Measurements from ENCODE around the gene ZNF407.

Gene ZNF407

DNA sequence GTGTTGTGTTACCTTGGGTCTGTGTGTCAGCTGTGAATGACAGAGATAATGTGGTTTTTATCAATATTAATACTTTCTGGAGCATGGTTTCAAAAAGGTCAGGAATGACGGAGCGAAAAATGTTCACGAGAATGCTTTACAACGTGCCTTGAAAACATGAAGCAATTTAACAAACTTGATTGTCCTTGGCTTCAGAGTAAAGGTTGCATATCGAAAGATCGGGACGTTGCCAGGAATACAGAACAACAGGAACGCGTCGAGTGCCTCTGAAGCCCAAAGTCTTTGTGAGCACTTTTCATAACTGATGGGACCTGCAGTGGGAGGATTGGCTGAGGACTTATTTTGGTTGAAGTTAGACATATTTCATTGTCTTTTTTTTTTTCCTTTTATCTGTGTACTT, 206.1 kb downstream of the ZNF407 start:
- TF ChIP-seq SUZ12 (IDR thresholded peaks at IDR 0.05; ENCODE audit: extremely low read depth, insufficient read depth, insufficient read length) (no peak), ZNF274 (IDR thresholded peaks at IDR 0.05; ENCODE audit: low read depth, low read length) (no peak), YY1 (IDR thresholded peaks at IDR 0.05; ENCODE audit: insufficient read depth, insufficient read length) (no peak)
- H3K9me3 ChIP-seq (ENCODE audit: insufficient read depth, low read length), result no peaks in the 10 kb centered on the region
- H3K4me3 ChIP-seq (ENCODE audit: insufficient read length, low read depth), result no peak overlapping the region
- DNase-seq (ENCODE audit: low read depth, low spot score), result no peak
- no peaks in the 10 kb centered on the region for H3K36me3 ChIP-seq (ENCODE audit: insufficient read depth, insufficient read length, low read length)
- no peaks in the 10 kb centered on the region for H3K27me3 ChIP-seq (ENCODE audit: insufficient read depth, insufficient read length)
- no peak overlapping the region for H3K9ac ChIP-seq (ENCODE audit: insufficient read length, low read depth)
- H3K4me1 ChIP-seq (ENCODE audit: insufficient read depth, insufficient read length), result no peaks in the 10 kb centered on the region

DNA sequence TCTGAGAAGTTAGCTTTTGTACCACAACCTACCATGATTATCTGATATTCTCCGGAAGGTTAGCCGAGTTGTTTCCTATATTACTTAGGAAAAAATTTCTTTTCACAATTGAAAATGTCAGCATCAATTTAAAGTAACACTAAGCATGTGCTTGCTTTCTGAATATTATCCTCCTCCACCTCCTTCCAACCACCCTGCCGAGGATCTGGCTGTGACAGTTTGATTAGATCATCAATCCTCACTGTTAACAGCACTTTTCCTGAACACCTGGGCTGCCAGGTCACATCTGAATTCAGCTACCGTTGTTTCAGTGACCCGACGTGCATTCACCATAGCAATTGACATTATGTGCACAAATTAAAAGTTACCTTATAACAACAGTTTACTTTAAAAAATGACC, 207.0 kb downstream of the ZNF407 start:
- Histone ChIP-seq H3K9me3 (ENCODE audit: insufficient read depth, low read length) (no peaks in the 10 kb centered on the region), H3K27me3 (ENCODE audit: insufficient read depth, insufficient read length) (no peaks in the 10 kb centered on the region), H3K9ac (ENCODE audit: insufficient read length, low read depth) (no peak overlapping the region), H3K36me3 (ENCODE audit: insufficient read depth, insufficient read length, low read length) (no peaks in the 10 kb centered on the region), H3K4me1 (ENCODE audit: insufficient read depth, insufficient read length) (no peaks in the 10 kb centered on the region), H3K4me3 (ENCODE audit: insufficient read length, low read depth) (no peak overlapping the region)
- no peak for TF ChIP-seq ZNF274 (IDR thresholded peaks at IDR 0.05; ENCODE audit: low read depth, low read length)
- DNase-seq (ENCODE audit: low read depth, low spot score), result no peak

DNA sequence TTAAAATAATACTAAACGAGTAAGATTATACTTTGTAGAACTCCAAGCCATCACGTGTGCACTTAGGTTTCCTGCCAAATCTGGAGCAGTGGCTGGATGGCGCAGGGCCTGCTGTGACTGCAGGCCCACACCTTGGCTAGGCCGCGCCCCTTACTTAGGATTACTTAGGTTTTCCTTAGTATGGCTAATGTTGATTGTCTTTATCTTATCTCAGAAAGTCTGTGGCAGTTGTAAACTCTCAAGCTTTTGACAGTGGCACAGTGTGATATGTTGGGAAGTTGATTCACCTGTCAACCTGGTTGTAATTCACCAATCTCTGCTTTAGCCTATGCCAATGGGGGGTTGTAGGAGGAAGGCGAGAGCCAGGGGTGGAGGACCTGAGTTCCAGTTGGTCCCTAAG, 208.4 kb downstream of the ZNF407 start:
- TF ChIP-seq ZNF274 (IDR thresholded peaks at IDR 0.05; ENCODE audit: low read depth, low read length), result no peak
- TF ChIP-seq SUZ12 (IDR thresholded peaks at IDR 0.05; ENCODE audit: extremely low read depth, insufficient read depth, insufficient read length), result no peak
- no peak for TF ChIP-seq YY1 (IDR thresholded peaks at IDR 0.05; ENCODE audit: insufficient read depth, insufficient read length)
- DNase-seq (ENCODE audit: low read depth, low spot score), result no peak
- Histone ChIP-seq H3K9ac (ENCODE audit: insufficient read length, low read depth) (no peak overlapping the region), H3K27me3 (ENCODE audit: insufficient read depth, insufficient read length) (no peaks in the 10 kb centered on the region), H3K4me3 (ENCODE audit: insufficient read length, low read depth) (no peak overlapping the region), H3K4me1 (ENCODE audit: insufficient read depth, insufficient read length) (no peaks in the 10 kb centered on the region), H3K9me3 (ENCODE audit: insufficient read depth, low read length) (no peaks in the 10 kb centered on the region), H3K36me3 (ENCODE audit: insufficient read depth, insufficient read length, low read length) (no peaks in the 10 kb centered on the region)

DNA sequence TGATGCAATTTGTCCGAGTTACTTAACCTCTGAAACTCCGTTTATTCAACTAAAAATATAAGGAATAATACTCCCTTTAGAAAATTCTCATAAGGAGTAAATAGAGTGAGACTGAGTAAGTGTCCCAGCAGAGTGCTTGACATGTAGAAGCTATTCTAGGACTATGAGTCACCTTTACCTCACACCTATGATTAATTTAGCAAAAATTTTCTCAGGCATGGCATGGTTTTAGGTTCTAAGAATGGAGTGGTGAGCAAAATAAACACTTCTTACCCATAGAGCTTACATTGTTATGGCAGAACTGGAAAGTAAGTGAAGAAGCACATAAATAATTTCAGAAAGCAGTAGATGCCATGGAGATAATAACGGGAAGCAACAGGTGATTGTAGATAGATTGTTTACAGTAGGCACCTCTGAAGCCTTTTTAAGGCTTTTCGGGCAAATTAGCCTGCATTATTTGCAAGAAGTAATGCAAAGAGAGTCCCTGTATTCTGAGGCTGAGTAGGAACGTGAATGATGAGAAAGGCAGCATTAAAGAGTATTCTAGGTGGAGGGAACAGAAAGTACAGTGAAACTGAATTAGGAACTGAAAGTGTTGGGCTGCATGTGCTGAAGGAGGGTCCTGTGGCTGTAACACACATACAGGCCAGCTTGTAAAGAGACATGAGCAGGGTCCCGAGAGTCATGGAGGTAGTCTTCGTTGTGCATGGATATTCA, 209.2 kb downstream of the ZNF407 start:
- TF ChIP-seq SUZ12 (IDR thresholded peaks at IDR 0.05; ENCODE audit: extremely low read depth, insufficient read depth, insufficient read length) (no peak), YY1 (IDR thresholded peaks at IDR 0.05; ENCODE audit: insufficient read depth, insufficient read length) (no peak), ZNF274 (IDR thresholded peaks at IDR 0.05; ENCODE audit: low read depth, low read length) (no peak)
- Histone ChIP-seq H3K9ac (ENCODE audit: insufficient read length, low read depth) (no peak overlapping the region), H3K27me3 (ENCODE audit: insufficient read depth, insufficient read length) (no peaks in the 10 kb centered on the region), H3K4me1 (ENCODE audit: insufficient read depth, insufficient read length) (no peaks in the 10 kb centered on the region), H3K9me3 (ENCODE audit: insufficient read depth, low read length) (no peaks in the 10 kb centered on the region), H3K36me3 (ENCODE audit: insufficient read depth, insufficient read length, low read length) (no peaks in the 10 kb centered on the region), H3K4me3 (ENCODE audit: insufficient read length, low read depth) (no peak overlapping the region)
- DNase-seq (ENCODE audit: low read depth, low spot score), result no peak

DNA sequence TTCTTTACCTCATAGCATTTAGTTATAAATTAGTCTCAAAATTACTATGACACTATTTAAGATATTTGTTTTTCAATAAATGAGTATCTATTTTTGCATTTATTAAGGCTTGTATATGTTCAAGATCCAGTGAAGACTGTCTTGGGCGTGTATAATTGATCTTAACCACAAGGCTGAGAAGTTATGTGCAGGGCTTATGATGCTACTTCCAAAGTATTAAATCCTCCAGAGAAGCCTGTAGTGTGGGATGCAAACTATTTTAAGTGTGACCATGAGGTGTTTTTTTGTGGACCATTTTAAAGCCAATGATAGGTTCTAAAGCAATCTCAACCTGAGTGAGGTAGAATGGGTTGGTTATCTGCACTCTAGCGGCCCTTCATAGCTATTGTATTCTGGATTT, 219.9 kb downstream of the ZNF407 start:
- Histone ChIP-seq H3K4me3 (ENCODE audit: insufficient read length, low read depth) (no peak overlapping the region), H3K27me3 (ENCODE audit: insufficient read depth, insufficient read length) (no peaks in the 10 kb centered on the region), H3K4me1 (ENCODE audit: insufficient read depth, insufficient read length) (no peaks in the 10 kb centered on the region), H3K36me3 (ENCODE audit: insufficient read depth, insufficient read length, low read length) (no peaks in the 10 kb centered on the region), H3K9ac (ENCODE audit: insufficient read length, low read depth) (no peak overlapping the region), H3K9me3 (ENCODE audit: insufficient read depth, low read length) (no peaks in the 10 kb centered on the region)
- TF ChIP-seq YY1 (IDR thresholded peaks at IDR 0.05; ENCODE audit: insufficient read depth, insufficient read length) (no peak), ZNF274 (IDR thresholded peaks at IDR 0.05; ENCODE audit: low read depth, low read length) (no peak), SUZ12 (IDR thresholded peaks at IDR 0.05; ENCODE audit: extremely low read depth, insufficient read depth, insufficient read length) (no peak)
- DNase-seq (ENCODE audit: low read depth, low spot score), result no peak

DNA sequence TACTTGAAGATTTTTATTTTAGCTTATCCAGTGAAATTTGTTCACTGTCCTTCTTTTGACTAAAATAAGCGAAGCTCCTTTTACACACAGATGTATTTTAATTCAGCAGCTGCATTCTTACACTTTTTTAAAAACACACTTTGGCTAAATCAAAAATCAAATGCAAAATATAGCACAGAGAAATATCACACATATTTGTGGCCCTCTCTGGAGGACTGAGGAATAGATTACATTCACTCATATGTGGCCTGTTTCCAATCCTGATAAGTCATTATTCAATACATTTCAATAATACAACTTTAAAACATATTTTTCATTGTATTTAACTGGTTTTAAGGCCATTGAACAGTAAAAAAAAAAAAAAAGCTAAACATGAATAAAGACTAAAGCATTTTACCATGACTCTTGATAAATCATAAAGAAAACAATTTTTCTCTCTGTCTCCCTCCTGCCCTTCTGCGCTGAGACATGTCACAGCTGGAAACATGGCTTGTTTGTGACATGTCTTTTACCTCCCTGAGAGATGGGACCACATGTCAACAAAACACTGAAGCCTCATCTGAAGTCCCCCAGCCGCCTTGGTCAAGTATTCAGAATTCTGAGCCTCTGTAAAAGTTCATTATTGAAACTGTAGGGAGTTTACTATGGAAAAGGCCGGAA, 221.0 kb downstream of the ZNF407 start:
- Histone ChIP-seq H3K4me3 (ENCODE audit: insufficient read length, low read depth) (no peak overlapping the region), H3K4me1 (ENCODE audit: insufficient read depth, insufficient read length) (no peaks in the 10 kb centered on the region), H3K9me3 (ENCODE audit: insufficient read depth, low read length) (no peaks in the 10 kb centered on the region), H3K9ac (ENCODE audit: insufficient read length, low read depth) (no peak overlapping the region), H3K36me3 (ENCODE audit: insufficient read depth, insufficient read length, low read length) (no peaks in the 10 kb centered on the region), H3K27me3 (ENCODE audit: insufficient read depth, insufficient read length) (no peaks in the 10 kb centered on the region)
- no peak for DNase-seq (ENCODE audit: low read depth, low spot score)
- no peak for TF ChIP-seq YY1 (IDR thresholded peaks at IDR 0.05; ENCODE audit: insufficient read depth, insufficient read length)
- no peak for TF ChIP-seq ZNF274 (IDR thresholded peaks at IDR 0.05; ENCODE audit: low read depth, low read length)
- TF ChIP-seq SUZ12 (IDR thresholded peaks at IDR 0.05; ENCODE audit: extremely low read depth, insufficient read depth, insufficient read length), result no peak

DNA sequence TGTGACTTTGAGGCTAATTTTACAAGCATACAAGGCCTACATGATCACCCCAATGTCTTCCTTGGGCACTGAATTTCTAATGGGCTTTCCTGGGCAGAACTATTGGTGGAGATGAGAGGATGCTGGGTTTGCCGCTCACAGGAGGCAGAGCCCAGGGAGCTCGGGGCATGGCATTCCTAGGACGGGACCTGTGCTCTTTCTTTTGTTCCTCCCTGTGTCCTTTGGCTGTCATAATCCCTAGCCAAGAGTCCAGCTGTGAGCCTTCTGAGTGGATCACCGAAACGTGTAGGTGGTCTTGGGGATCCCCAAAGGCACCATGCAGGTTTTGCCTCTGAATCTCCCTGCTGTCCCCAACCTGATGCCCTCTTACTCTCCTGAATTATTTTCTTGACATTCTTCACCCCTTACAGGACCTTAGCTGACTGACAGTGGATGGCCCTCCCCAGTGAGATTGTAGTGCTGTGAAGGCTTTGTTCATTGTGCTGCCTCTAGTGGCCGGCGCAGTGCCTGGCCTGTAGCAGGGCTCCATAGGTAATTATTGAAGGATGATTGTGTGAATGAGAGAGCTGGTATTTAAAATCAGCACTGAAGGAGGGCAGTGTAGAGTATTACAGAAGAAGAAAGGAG, 221.9 kb downstream of the ZNF407 start:
- Histone ChIP-seq H3K9me3 (ENCODE audit: insufficient read depth, low read length) (no peaks in the 10 kb centered on the region), H3K9ac (ENCODE audit: insufficient read length, low read depth) (no peak overlapping the region)
- DNase-seq (ENCODE audit: low read depth, low spot score), result peak; percentile 35

More for the DNA sequence above, 221.9 kb downstream of the ZNF407 start:
- Histone ChIP-seq H3K36me3 (ENCODE audit: insufficient read depth, insufficient read length, low read length) (no peaks in the 10 kb centered on the region), H3K4me3 (ENCODE audit: insufficient read length, low read depth) (no peak overlapping the region), H3K27me3 (ENCODE audit: insufficient read depth, insufficient read length) (no peaks in the 10 kb centered on the region), H3K4me1 (ENCODE audit: insufficient read depth, insufficient read length) (no peaks in the 10 kb centered on the region)
- TF ChIP-seq ZNF274 (IDR thresholded peaks at IDR 0.05; ENCODE audit: low read depth, low read length), result no peak

Data from NT2/D1 (cell line).